ENCODE measurements around the gene CERT1. TPM values are rescaled to one million over a fixed set of nuclear protein-coding genes. Genes with fewer than 3 reads are reported as not detected.

The CERT1 gene
- total RNA-seq, 4 donors from 2014 or later, result 28.5 to 45.3 (median 35.8) TPM

DNA sequence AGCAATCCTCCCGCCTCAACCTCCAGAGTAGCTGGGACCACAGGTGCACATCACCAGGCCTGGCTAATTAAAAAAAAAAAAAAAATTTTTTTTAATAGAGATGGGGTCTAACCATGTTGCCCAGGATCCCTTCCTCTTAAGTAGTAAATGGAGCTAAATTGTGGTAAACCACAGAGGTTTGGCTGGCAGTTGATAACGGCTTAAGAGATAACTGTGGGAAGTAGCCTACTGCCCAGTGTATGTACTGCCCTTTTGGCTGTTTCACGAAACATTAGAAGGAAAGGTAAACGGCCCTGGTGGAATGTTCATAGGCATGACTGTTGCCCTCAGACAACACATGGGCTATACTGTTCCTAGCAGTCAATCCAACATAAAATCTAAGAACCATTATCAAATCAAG is 130.0 kb downstream of the CERT1 start:
- intact Hi-C loops (cut with DNase I), result no loop called here
- no peaks in the 10 kb centered on the region for H3K9me3 ChIP-seq
- TF ChIP-seq EP300 (IDR thresholded peaks at IDR 0.05) (no peak), POLR2AphosphoS5 (IDR thresholded peaks at IDR 0.05) (no peak), POLR2A (IDR thresholded peaks at IDR 0.05; ENCODE audit: low read depth) (no peak)
- TF ChIP-seq, protein P1, sequence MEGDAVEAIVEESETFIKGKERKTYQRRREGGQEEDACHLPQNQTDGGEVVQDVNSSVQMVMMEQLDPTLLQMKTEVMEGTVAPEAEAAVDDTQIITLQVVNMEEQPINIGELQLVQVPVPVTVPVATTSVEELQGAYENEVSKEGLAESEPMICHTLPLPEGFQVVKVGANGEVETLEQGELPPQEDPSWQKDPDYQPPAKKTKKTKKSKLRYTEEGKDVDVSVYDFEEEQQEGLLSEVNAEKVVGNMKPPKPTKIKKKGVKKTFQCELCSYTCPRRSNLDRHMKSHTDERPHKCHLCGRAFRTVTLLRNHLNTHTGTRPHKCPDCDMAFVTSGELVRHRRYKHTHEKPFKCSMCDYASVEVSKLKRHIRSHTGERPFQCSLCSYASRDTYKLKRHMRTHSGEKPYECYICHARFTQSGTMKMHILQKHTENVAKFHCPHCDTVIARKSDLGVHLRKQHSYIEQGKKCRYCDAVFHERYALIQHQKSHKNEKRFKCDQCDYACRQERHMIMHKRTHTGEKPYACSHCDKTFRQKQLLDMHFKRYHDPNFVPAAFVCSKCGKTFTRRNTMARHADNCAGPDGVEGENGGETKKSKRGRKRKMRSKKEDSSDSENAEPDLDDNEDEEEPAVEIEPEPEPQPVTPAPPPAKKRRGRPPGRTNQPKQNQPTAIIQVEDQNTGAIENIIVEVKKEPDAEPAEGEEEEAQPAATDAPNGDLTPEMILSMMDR (IDR thresholded peaks at IDR 0.05), result no peak
- no peaks in the 10 kb centered on the region for H3K27me3 ChIP-seq
- H3K4me3 ChIP-seq, result no peak overlapping the region
- H3K27ac ChIP-seq (replicated peaks in 1 of 4), result no peak overlapping the region
- no peak for DNase-seq (ENCODE audit: extremely low spot score)
- peaks cover 23 to 94% (median 76%) of the 10 kb centered on the region in 4 donors for H3K36me3 ChIP-seq
- H3K4me1 ChIP-seq, result no peaks in the 10 kb centered on the region
- 87% methylated on average over 4 of the region's 4 CpGs for WGBS

GRCh38 chr5:75380099-75380498 is 131.3 kb downstream of the CERT1 start:
- intact Hi-C loops (cut with DNase I), result no loop called here
- WGBS, result 83% methylated on average over 1 of the region's 1 CpG
- no peak for DNase-seq (ENCODE audit: extremely low spot score)
- H3K27me3 ChIP-seq, result no peaks in the 10 kb centered on the region
- TF ChIP-seq, protein P1 (IDR thresholded peaks at IDR 0.05), result no peak
- TF ChIP-seq POLR2AphosphoS5 (IDR thresholded peaks at IDR 0.05) (no peak), EP300 (IDR thresholded peaks at IDR 0.05) (no peak), POLR2A (IDR thresholded peaks at IDR 0.05; ENCODE audit: low read depth) (no peak)
- H3K4me3 ChIP-seq, result no peak overlapping the region
- H3K27ac ChIP-seq (replicated peaks in 1 of 4), result no peak overlapping the region
- no peaks in the 10 kb centered on the region for H3K9me3 ChIP-seq
- peaks cover 22 to 91% (median 70%) of the 10 kb centered on the region in 4 donors for H3K36me3 ChIP-seq
- H3K4me1 ChIP-seq, result no peaks in the 10 kb centered on the region

- intact Hi-C loops (cut with DNase I), result no loop called here
- H3K9me3 ChIP-seq, result no peaks in the 10 kb centered on the region
- H3K36me3 ChIP-seq, result peaks cover 11 to 63% (median 45%) of the 10 kb centered on the region in 4 donors
- H3K4me3 ChIP-seq, result no peak overlapping the region
- TF ChIP-seq, protein P1 (IDR thresholded peaks at IDR 0.05), result no peak
- TF ChIP-seq EP300 (IDR thresholded peaks at IDR 0.05) (no peak), POLR2AphosphoS5 (IDR thresholded peaks at IDR 0.05) (no peak), POLR2A (IDR thresholded peaks at IDR 0.05; ENCODE audit: low read depth) (no peak)
- H3K4me1 ChIP-seq, result no peaks in the 10 kb centered on the region
- WGBS, result 98% methylated on average over 4 of the region's 4 CpGs
- no peak for DNase-seq (ENCODE audit: extremely low spot score)
- no peak overlapping the region for H3K27ac ChIP-seq (replicated peaks in 1 of 4)
- H3K27me3 ChIP-seq, result no peaks in the 10 kb centered on the region
Observed at GRCh38 chr5:75375414-75375813, 136.0 kb downstream of the CERT1 start.

DNA sequence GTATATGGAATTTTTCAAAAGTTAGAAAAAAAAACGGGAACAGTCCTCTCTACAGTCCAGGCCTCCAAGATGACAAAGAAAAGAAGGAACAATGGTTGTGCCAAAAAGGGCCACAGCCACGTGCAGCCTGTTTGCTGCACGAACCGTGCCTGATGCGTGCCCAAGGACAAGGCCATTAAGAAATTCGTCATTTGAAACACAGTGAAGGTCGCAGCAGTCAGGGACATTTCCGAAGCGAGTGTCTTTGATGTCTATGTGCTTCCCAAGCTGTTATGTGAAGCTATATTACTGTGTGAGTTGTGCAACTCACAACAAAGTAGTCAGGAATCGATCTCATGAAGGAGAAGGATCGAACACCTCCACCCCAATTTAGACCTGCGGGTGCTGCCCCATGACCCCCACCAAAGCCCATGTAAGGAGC is 137.0 kb downstream of the CERT1 start:
- WGBS, result 85% methylated on average over 12 of the region's 12 CpGs
- Histone ChIP-seq H3K36me3 (peaks cover 7 to 53% (median 35%) of the 10 kb centered on the region in 4 donors), H3K4me3 (no peak overlapping the region), H3K4me1 (no peaks in the 10 kb centered on the region), H3K27ac (replicated peaks in 1 of 4) (no peak overlapping the region), H3K27me3 (no peaks in the 10 kb centered on the region), H3K9me3 (no peaks in the 10 kb centered on the region)
- no peak for DNase-seq (ENCODE audit: extremely low spot score)
- no peak for TF ChIP-seq POLR2AphosphoS5 (IDR thresholded peaks at IDR 0.05)
- TF ChIP-seq, protein P1 (IDR thresholded peaks at IDR 0.05), result no peak
- intact Hi-C loops (cut with DNase I), result no loop called here

DNA sequence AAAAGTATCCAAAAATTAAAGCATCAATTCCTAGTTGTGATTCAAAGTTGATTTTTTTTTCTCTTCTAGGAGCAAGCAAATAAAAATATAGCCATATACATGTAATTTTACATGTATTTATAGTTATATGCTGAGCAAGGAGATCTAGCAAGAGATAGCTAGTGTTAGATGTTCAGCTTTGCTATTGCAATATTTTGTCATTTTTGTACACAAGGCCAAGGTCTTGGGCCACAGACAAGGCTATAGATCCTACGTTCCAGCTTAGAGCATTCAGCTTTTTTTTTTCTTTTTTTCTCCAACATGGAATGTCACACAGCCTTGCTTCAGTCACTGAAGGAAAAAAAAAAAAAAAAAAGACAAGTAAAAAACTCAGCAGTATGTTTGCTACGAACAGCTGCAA is 137.6 kb downstream of the CERT1 start:
- TF ChIP-seq POLR2AphosphoS5 (IDR thresholded peaks at IDR 0.05) (no peak), POLR2A (IDR thresholded peaks at IDR 0.05; ENCODE audit: low read depth) (no peak)
- H3K27ac ChIP-seq (replicated peaks in 1 of 4), result no peak overlapping the region
- no peak overlapping the region for H3K4me3 ChIP-seq
- intact Hi-C loops (cut with DNase I), result no loop called here
- H3K9me3 ChIP-seq, result no peaks in the 10 kb centered on the region
- H3K36me3 ChIP-seq, result peaks cover 6 to 47% (median 30%) of the 10 kb centered on the region in 4 donors
- no peaks in the 10 kb centered on the region for H3K27me3 ChIP-seq
- 52% methylated on average over 2 of the region's 2 CpGs for WGBS
- H3K4me1 ChIP-seq, result no peaks in the 10 kb centered on the region
- no peak for DNase-seq (ENCODE audit: extremely low spot score)

All from esophagus muscularis mucosa (tissue), 4 donors.